Mesendoderm (in vitro differentiated cells): ENCODE results near the gene TRIM8.
A peak's percentile ranks its signal among the peaks of the same experiment; 100 is the strongest.

Experiments
- DNase-seq: peaks from one replicate; pipeline ENCODE4 v3.0.0; 2013
- H2AK5ac ChIP-seq: 2 replicates; pipeline ENCODE4 v1.6.1; 2013; ENCODE audit warnings: low read length, inconsistent platforms
- H2BK120ac ChIP-seq: 2 replicates; pipeline ENCODE4 v1.6.1; 2013; ENCODE audit warnings: low read depth, mild to moderate bottlenecking, low read length, moderate library complexity, mixed read lengths
- H2BK15ac ChIP-seq: replicated peaks from 2 replicates; pipeline ENCODE4 v1.6.1; 2013; ENCODE audit warnings: low read depth, mild to moderate bottlenecking, moderate library complexity
- H2BK5ac ChIP-seq: 2 replicates; pipeline ENCODE4 v1.6.1; 2013; ENCODE audit warnings: low read length, inconsistent platforms
- H3K18ac ChIP-seq: 2 replicates; pipeline ENCODE4 v1.6.1; 2013; ENCODE audit warnings: mild to moderate bottlenecking, low read length, mixed read lengths
- H3K23ac ChIP-seq: one replicate; pipeline ENCODE4 v1.6.1; 2013; ENCODE audit warnings: low read length
- H3K27ac ChIP-seq: 2 replicates; pipeline ENCODE4 v1.5.1; 2013; ENCODE audit warnings: low read depth, mild to moderate bottlenecking, inconsistent platforms, low read length, moderate library complexity
- H3K27me3 ChIP-seq: 2 replicates; pipeline ENCODE4 v1.6.1; 2013; ENCODE audit warnings: low read length, control low read depth, mild to moderate bottlenecking, inconsistent platforms; ENCODE audit not compliant: insufficient read depth, poor library complexity
- H3K36me3 ChIP-seq: 2 replicates; pipeline ENCODE4 v1.6.1; 2013; ENCODE audit warnings: low read length, inconsistent platforms; ENCODE audit not compliant: control insufficient read depth, insufficient read depth
- H3K4ac ChIP-seq: one replicate; pipeline ENCODE4 v1.6.1; 2013; ENCODE audit warnings: low read depth, mild to moderate bottlenecking, low read length, moderate library complexity
- H3K4me1 ChIP-seq: 2 replicates; pipeline ENCODE4 v1.6.1; 2013; ENCODE audit warnings: low read depth, low read length, inconsistent platforms; ENCODE audit not compliant: control insufficient read depth
- H3K4me2 ChIP-seq: 2 replicates; pipeline ENCODE4 v1.6.1; 2013; ENCODE audit warnings: low read length
- H3K4me3 ChIP-seq: 2 replicates; pipeline ENCODE4 v1.5.1; 2013; ENCODE audit warnings: mild to moderate bottlenecking, low read length
- H3K56ac ChIP-seq: one replicate; pipeline ENCODE4 v1.6.1; 2013; ENCODE audit warnings: low read length
- H3K79me1 ChIP-seq: 2 replicates; pipeline ENCODE4 v1.6.1; 2013; ENCODE audit warnings: low read length, inconsistent platforms
- H3K79me2 ChIP-seq: 2 replicates; pipeline ENCODE4 v1.6.1; 2013; ENCODE audit warnings: mild to moderate bottlenecking, low read length; ENCODE audit not compliant: control insufficient read depth, insufficient read depth
- H3K9ac ChIP-seq: 2 replicates; pipeline ENCODE4 v1.6.1; 2013; ENCODE audit warnings: low read length, inconsistent platforms
- H4K5ac ChIP-seq: one replicate; pipeline ENCODE4 v1.6.1; 2013; ENCODE audit warnings: low read length
- H4K8ac ChIP-seq: one replicate; pipeline ENCODE4 v1.6.1; 2013; ENCODE audit warnings: low read depth, mild to moderate bottlenecking, control low read depth, low read length, moderate library complexity
- WGBS: extraction: QIAGEN DNeasy Blood & Tissue Kit; methylation state at CpG from one replicate; pipeline ENCODE4 v1.1.7; 2013; ENCODE audit warnings: low lambda C conversion rate, missing lambda C conversion rate; ENCODE audit not compliant: insufficient coverage; ENCODE audit errors: extremely low coverage; 5-methylcytosine and 5-hydroxymethylcytosine counted together

TRIM8 gene

GRCh38 chr10:102648889-102649796 lies 4.9 kb downstream of the TRIM8 start:
- H2BK120ac ChIP-seq, result no peak overlapping the region
- H3K79me1 ChIP-seq, result peaks cover 33% of the 10 kb centered on the region
- no peak overlapping the region for H3K4me3 ChIP-seq
- H3K56ac ChIP-seq, result peak overlapping the region; percentile 61
- no peak for DNase-seq
- H4K5ac ChIP-seq, result no peak overlapping the region
- WGBS, result no CpG with 5 or more reads among the region's 25 CpGs
- no peak overlapping the region for H4K8ac ChIP-seq
- H3K27me3 ChIP-seq, result no peaks in the 10 kb centered on the region
- peaks cover 9% of the 10 kb centered on the region for H3K4me1 ChIP-seq
- H3K36me3 ChIP-seq, result no peaks in the 10 kb centered on the region
- H3K4ac ChIP-seq, result no peak overlapping the region
- H2BK5ac ChIP-seq, result no peak overlapping the region
- peak overlapping the region; percentile 62 for H3K27ac ChIP-seq
- peak overlapping the region; percentile 6 for H3K18ac ChIP-seq
- H2BK15ac ChIP-seq, result no peak overlapping the region
- H3K4me2 ChIP-seq, result no peak overlapping the region
- H3K9ac ChIP-seq, result peak overlapping the region; percentile 41
- H2AK5ac ChIP-seq, result peak overlapping the region; percentile 30
- H3K79me2 ChIP-seq, result peaks cover 67% of the 10 kb centered on the region
- H3K23ac ChIP-seq, result peak overlapping the region; percentile 45

GRCh38 chr10:102649797-102650654 lies 5.7 kb downstream of the TRIM8 start:
- Histone ChIP-seq H3K27ac (peak overlapping the region; percentile 62), H3K79me1 (peaks cover 33% of the 10 kb centered on the region), H2BK120ac (no peak overlapping the region), H3K56ac (peak overlapping the region; percentile 62), H2BK15ac (no peak overlapping the region), H3K23ac (no peak overlapping the region), H2AK5ac (peak overlapping the region; percentile 13), H3K4me3 (no peak overlapping the region), H3K9ac (peak overlapping the region; percentile 41), H3K4me2 (no peak overlapping the region), H4K5ac (no peak overlapping the region), H3K79me2 (peaks cover 65% of the 10 kb centered on the region), H3K18ac (peak overlapping the region; percentile 6), H3K4ac (no peak overlapping the region), H3K36me3 (no peaks in the 10 kb centered on the region), H4K8ac (no peak overlapping the region), H3K4me1 (peaks cover 9% of the 10 kb centered on the region), H2BK5ac (no peak overlapping the region), H3K27me3 (no peaks in the 10 kb centered on the region)
- peak; percentile 50 for DNase-seq
- no CpG with 5 or more reads among the region's 12 CpGs for WGBS

GRCh38 chr10:102650655-102651454 lies 6.6 kb downstream of the TRIM8 start:
- H3K27ac ChIP-seq, result no peak overlapping the region
- no peak overlapping the region for H3K4me3 ChIP-seq
- DNase-seq, result no peak
- no peaks in the 10 kb centered on the region for H3K27me3 ChIP-seq
- H3K9ac ChIP-seq, result no peak overlapping the region
- H3K79me2 ChIP-seq, result peaks cover 60% of the 10 kb centered on the region
- H2BK5ac ChIP-seq, result no peak overlapping the region
- H4K5ac ChIP-seq, result no peak overlapping the region
- H3K36me3 ChIP-seq, result peaks cover 1% of the 10 kb centered on the region
- no peak overlapping the region for H2BK15ac ChIP-seq
- peak overlapping the region; percentile 13 for H2AK5ac ChIP-seq
- peaks cover 9% of the 10 kb centered on the region for H3K4me1 ChIP-seq
- no peak overlapping the region for H3K23ac ChIP-seq
- no CpG with 5 or more reads among the region's 11 CpGs for WGBS
- H3K18ac ChIP-seq, result no peak overlapping the region
- H3K79me1 ChIP-seq, result peaks cover 33% of the 10 kb centered on the region
- H2BK120ac ChIP-seq, result no peak overlapping the region
- H4K8ac ChIP-seq, result no peak overlapping the region
- H3K56ac ChIP-seq, result peak overlapping the region; percentile 62
- no peak overlapping the region for H3K4ac ChIP-seq
- H3K4me2 ChIP-seq, result no peak overlapping the region

DNA sequence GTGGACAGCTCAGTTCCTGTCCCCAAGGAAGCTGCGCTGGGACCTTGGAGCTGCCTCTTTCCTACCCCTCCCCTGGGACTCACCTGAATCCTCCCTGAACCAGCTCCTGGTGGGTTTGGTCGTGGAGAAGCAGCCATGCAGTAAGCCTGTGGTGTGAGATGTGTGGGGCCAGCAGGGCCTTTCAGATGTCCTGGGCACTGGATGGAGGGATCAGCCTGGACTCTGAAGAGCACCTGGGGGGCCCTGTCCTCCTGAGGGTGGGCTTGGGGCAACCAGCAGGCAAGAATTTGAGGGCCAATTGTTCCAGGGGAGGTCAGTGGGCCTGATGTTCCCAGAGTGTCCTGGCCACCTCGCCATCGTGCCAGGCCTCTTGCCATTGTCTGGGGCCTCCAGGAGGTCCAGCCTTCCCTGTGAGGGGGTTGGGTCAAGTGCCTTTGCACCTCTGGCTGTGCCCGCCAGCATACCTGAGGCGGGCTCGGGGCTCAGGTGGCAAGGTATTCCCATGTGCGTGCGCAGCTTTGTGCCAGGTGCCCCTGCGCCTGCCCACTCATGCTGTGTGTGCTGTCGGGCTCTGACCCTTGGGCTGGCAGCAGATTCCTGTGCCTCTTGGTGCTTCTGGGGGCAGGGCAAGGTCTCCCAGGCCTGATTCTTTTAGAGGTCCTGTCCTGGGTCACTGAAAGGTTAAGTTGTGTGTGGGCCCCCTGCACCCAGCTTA lies 7.3 kb downstream of the TRIM8 start:
- DNase-seq, result no peak
- H3K27ac ChIP-seq, result no peak overlapping the region
- no peak overlapping the region for H3K4me2 ChIP-seq
- H2BK120ac ChIP-seq, result no peak overlapping the region
- peaks cover 6% of the 10 kb centered on the region for H3K4me1 ChIP-seq
- H4K8ac ChIP-seq, result no peak overlapping the region
- no peak overlapping the region for H4K5ac ChIP-seq
- H3K27me3 ChIP-seq, result no peaks in the 10 kb centered on the region
- no peak overlapping the region for H3K18ac ChIP-seq
- H3K36me3 ChIP-seq, result peaks cover 1% of the 10 kb centered on the region
- no peak overlapping the region for H2BK15ac ChIP-seq
- H3K79me1 ChIP-seq, result peaks cover 30% of the 10 kb centered on the region
- H3K4ac ChIP-seq, result no peak overlapping the region
- H2BK5ac ChIP-seq, result no peak overlapping the region
- H3K56ac ChIP-seq, result no peak overlapping the region
- no peak overlapping the region for H3K4me3 ChIP-seq
- peak overlapping the region; percentile 66 for H3K23ac ChIP-seq
- no peak overlapping the region for H3K9ac ChIP-seq
- H3K79me2 ChIP-seq, result peaks cover 52% of the 10 kb centered on the region
- no CpG with 5 or more reads among the region's 11 CpGs for WGBS
- H2AK5ac ChIP-seq, result no peak overlapping the region
